Measurements from ENCODE around the gene RACGAP1. TPM values are rescaled to one million over a fixed set of nuclear protein-coding genes. Genes with fewer than 3 reads are reported as not detected.
"Not testable (repeated sequence)": the region's sequence is repeated elsewhere in the genome, so short reads cannot be mapped to it uniquely, and the experiment has no call there.

RACGAP1 gene
- total RNA-seq, 2 donors from 2014 or later: 49.6 to 96.6 TPM

- Mint-ChIP-seq H3K27ac (no peak overlapping the region), H3K9me3 (no peaks in the 10 kb centered on the region), H3K4me1 (peaks cover 64% of the 10 kb centered on the region), H3K4me3 (no peak overlapping the region), H3K27me3 (ENCODE audit: insufficient read depth) (no peaks in the 10 kb centered on the region), H3K36me3 (ENCODE audit: low read depth) (peaks cover 17% of the 10 kb centered on the region)
- H3K27ac ChIP-seq (ENCODE audit: low read depth, low read length): no peak overlapping the region
- peaks cover 26% of the 10 kb centered on the region for H3K4me1 ChIP-seq (ENCODE audit: control insufficient read depth, insufficient read depth, low read length)
- no peak overlapping the region for H3K4me3 ChIP-seq (ENCODE audit: low read length)
- 89 to 100% methylated on average over 3 to 4 of the region's 4 CpGs for WGBS, 2 experiments (ENCODE audit: insufficient coverage in 1 of 2, insufficient read length in 1 of 2)
- H3K27me3 ChIP-seq (ENCODE audit: control insufficient read depth, insufficient read depth, low read length, poor library complexity, severe bottlenecking): peaks cover 20% of the 10 kb centered on the region
- DNase-seq: peak; percentile 34
- TF ChIP-seq CTCF (conservative IDR thresholded peaks at IDR 0.05): no peak
- H3K36me3 ChIP-seq (ENCODE audit: control insufficient read depth, insufficient read depth, low read length): peaks cover 40% of the 10 kb centered on the region
- H3K9me3 ChIP-seq (ENCODE audit: control insufficient read depth, low read length): no peaks in the 10 kb centered on the region
- H3K9ac ChIP-seq (ENCODE audit: extremely low read depth, low read length, poor library complexity, severe bottlenecking): no peak overlapping the region
Measured at GRCh38 chr12:49987625-49988303, 37.5 kb downstream of the RACGAP1 start.

- H3K36me3 Mint-ChIP-seq (ENCODE audit: low read depth); H3K9me3 Mint-ChIP-seq; H3K27me3 Mint-ChIP-seq (ENCODE audit: insufficient read depth); H3K27ac Mint-ChIP-seq; H3K27ac ChIP-seq (ENCODE audit: low read depth, low read length); H3K4me3 Mint-ChIP-seq; H3K4me3 ChIP-seq (ENCODE audit: low read length); H3K9ac ChIP-seq (ENCODE audit: extremely low read depth, low read length, poor library complexity, severe bottlenecking); H3K9me3 ChIP-seq (ENCODE audit: control insufficient read depth, low read length): not testable (repeated sequence)
- Histone ChIP-seq H3K36me3 (ENCODE audit: control insufficient read depth, insufficient read depth, low read length) (peaks cover 28% of the 10 kb centered on the region), H3K27me3 (ENCODE audit: control insufficient read depth, insufficient read depth, low read length, poor library complexity, severe bottlenecking) (peaks cover 31% of the 10 kb centered on the region), H3K4me1 (ENCODE audit: control insufficient read depth, insufficient read depth, low read length) (peaks cover 26% of the 10 kb centered on the region)
- DNase-seq: peak; percentile 67
- H3K4me1 Mint-ChIP-seq: peaks cover 64% of the 10 kb centered on the region
- 48 to 63% methylated on average over 2 to 3 of the region's 3 CpGs for WGBS, 2 experiments (ENCODE audit: insufficient coverage in 1 of 2, insufficient read length in 1 of 2)
Measured at GRCh38 chr12:49986476-49986875, 38.8 kb downstream of the RACGAP1 start.

GRCh38 chr12:49985981-49986380 is 39.3 kb downstream of the RACGAP1 start:
- 92 to 93% methylated on average over 4 to 5 of the region's 5 CpGs for WGBS, 2 experiments (ENCODE audit: insufficient coverage in 1 of 2, insufficient read length in 1 of 2)
- TF ChIP-seq CTCF (conservative IDR thresholded peaks at IDR 0.05): no peak
- peaks cover 8% of the 10 kb centered on the region for H3K36me3 Mint-ChIP-seq (ENCODE audit: low read depth)

More at GRCh38 chr12:49985981-49986380, 39.3 kb downstream of the RACGAP1 start:
- H3K4me1 ChIP-seq (ENCODE audit: control insufficient read depth, insufficient read depth, low read length): peaks cover 26% of the 10 kb centered on the region
- H3K9me3 ChIP-seq (ENCODE audit: control insufficient read depth, low read length): no peaks in the 10 kb centered on the region
- H3K36me3 ChIP-seq (ENCODE audit: control insufficient read depth, insufficient read depth, low read length): peaks cover 27% of the 10 kb centered on the region
- H3K27ac Mint-ChIP-seq: no peak overlapping the region
- H3K4me1 Mint-ChIP-seq: peaks cover 69% of the 10 kb centered on the region
- H3K27me3 ChIP-seq (ENCODE audit: control insufficient read depth, insufficient read depth, low read length, poor library complexity, severe bottlenecking): peaks cover 31% of the 10 kb centered on the region
- no peak overlapping the region for H3K27ac ChIP-seq (ENCODE audit: low read depth, low read length)
- no peak overlapping the region for H3K4me3 Mint-ChIP-seq
- H3K4me3 ChIP-seq (ENCODE audit: low read length): no peak overlapping the region
- DNase-seq: peak; percentile 42
- no peaks in the 10 kb centered on the region for H3K9me3 Mint-ChIP-seq
- peaks cover 4% of the 10 kb centered on the region for H3K27me3 Mint-ChIP-seq (ENCODE audit: insufficient read depth)
- no peak overlapping the region for H3K9ac ChIP-seq (ENCODE audit: extremely low read depth, low read length, poor library complexity, severe bottlenecking)

Data from endodermal cell (in vitro differentiated cells).